Activated T-cell treated with anti-CD3 and anti-CD28 coated beads, Interleukin-2, amount 50 U/mL, for 4 hours (primary cell): ENCODE measurements around the gene PAQR4. TPM values are rescaled to one million over a fixed set of nuclear protein-coding genes. Genes with fewer than 3 reads are reported as not detected.

ENCODE experiments used
- ATAC-seq, 2 donors: fragments of 200-7000 bp; cut with Tn5 transposase; one replicate each; pipeline ENCODE4 v1.10.0; 2021
- DNase-seq: peaks from one replicate; pipeline ENCODE4 v3.0.0-alpha.2; 2020
- H3K27me3 Mint-ChIP-seq: one replicate; pipeline ENCODE4 v1.8.0; 2021; ENCODE audit warnings: low read depth, mixed read lengths
- H3K36me3 Mint-ChIP-seq: one replicate; pipeline ENCODE4 v1.8.0; 2022; ENCODE audit warnings: mixed read lengths; ENCODE audit not compliant: insufficient read depth
- H3K4me1 Mint-ChIP-seq: one replicate; pipeline ENCODE4 v1.8.0; 2021; ENCODE audit warnings: low read depth, mixed read lengths
- H3K4me3 Mint-ChIP-seq: one replicate; pipeline ENCODE4 v1.8.0; 2021; ENCODE audit warnings: mild to moderate bottlenecking, moderate library complexity, mixed read lengths
- H3K9me3 Mint-ChIP-seq: one replicate; pipeline ENCODE4 v1.8.0; 2021; ENCODE audit warnings: mixed read lengths
- total RNA-seq, 3 donors: library from RNA; stranded (reverse); gene quantifications; one replicate each; pipeline ENCODE4 v1.2.1, GENCODE V29; 2021

The PAQR4 gene
- total RNA-seq, 3 donors from 2014 or later, result 17.4 to 24.9 (median 22.6) TPM

DNA sequence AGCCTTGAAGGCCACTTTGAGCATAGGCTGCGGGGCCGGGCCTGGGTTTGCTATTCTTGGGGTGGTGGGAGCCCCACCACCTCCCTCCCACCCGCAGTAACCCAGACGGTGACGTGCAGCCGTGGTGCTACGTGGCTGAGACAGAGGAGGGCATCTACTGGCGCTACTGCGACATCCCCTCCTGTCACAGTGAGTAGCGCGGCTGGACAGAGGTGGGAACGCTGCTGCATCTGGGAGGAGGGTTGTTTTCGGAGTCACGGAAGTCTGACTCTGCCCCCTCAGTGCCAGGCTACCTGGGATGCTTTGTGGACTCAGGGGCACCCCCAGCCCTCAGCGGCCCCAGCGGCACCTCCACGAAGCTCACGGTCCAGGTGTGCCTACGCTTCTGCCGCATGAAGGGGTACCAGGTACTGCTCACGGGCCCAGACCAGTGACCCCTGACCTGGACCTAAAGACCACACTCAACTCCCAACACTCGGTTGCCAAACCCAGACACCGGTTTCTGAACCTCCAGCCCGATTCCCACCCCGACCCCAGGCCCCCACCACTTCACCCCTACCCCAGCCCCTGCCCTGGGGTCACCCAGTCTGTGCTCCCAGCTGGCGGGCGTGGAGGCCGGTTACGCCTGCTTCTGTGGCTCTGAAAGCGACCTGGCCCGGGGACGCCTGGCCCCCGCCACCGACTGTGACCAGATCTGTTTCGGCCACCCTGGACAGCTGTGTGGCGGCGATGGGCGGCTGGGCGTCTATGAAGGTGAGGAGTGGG, 2.9 kb upstream of the PAQR4 start:
- Mint-ChIP-seq H3K4me1 (peaks cover 25% of the 10 kb centered on the region), H3K4me3 (no peak overlapping the region), H3K27me3 (peaks cover 35% of the 10 kb centered on the region), H3K9me3 (no peaks in the 10 kb centered on the region), H3K36me3 (no peaks in the 10 kb centered on the region)
- DNase-seq (no peak), ATAC-seq (no peak)

DNA sequence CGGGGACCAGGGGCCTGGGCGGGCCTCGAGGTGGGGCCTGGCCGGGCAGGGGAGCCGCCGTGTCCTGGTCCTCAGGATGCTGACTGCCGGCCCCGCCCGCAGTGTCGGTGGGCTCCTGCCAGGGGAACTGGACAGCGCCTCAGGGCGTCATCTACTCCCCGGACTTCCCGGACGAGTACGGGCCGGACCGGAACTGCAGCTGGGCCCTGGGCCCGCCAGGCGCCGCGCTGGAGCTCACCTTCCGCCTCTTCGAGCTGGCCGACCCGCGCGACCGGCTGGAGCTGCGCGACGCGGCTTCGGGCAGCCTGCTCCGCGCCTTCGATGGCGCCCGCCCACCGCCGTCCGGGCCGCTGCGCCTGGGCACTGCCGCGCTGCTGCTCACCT, 2.3 kb upstream of the PAQR4 start:
- DNase-seq (no peak), ATAC-seq (no peak)
- no peaks in the 10 kb centered on the region for H3K9me3 Mint-ChIP-seq

GRCh38 chr16:2967211-2967631, 1.9 kb upstream of the PAQR4 start:
- DNase-seq, result no peak
- no peaks in the 10 kb centered on the region for H3K36me3 Mint-ChIP-seq
- no peak for ATAC-seq
- H3K4me3 Mint-ChIP-seq, result no peak overlapping the region
- no peaks in the 10 kb centered on the region for H3K9me3 Mint-ChIP-seq
- peaks cover 29% of the 10 kb centered on the region for H3K27me3 Mint-ChIP-seq
- H3K4me1 Mint-ChIP-seq, result peaks cover 23% of the 10 kb centered on the region

More for the DNA sequence above, 2.3 kb upstream of the PAQR4 start:
- Mint-ChIP-seq H3K36me3 (no peaks in the 10 kb centered on the region), H3K4me1 (peaks cover 22% of the 10 kb centered on the region), H3K27me3 (peaks cover 33% of the 10 kb centered on the region), H3K4me3 (no peak overlapping the region)

GRCh38 chr16:2967721-2968161, 1.4 kb upstream of the PAQR4 start:
- peaks cover 29% of the 10 kb centered on the region for H3K27me3 Mint-ChIP-seq
- peaks cover 23% of the 10 kb centered on the region for H3K4me1 Mint-ChIP-seq
- ATAC-seq, result no peak
- H3K4me3 Mint-ChIP-seq, result peak overlapping the region; percentile 35
- H3K9me3 Mint-ChIP-seq, result no peaks in the 10 kb centered on the region
- DNase-seq, result no peak
- no peaks in the 10 kb centered on the region for H3K36me3 Mint-ChIP-seq

DNA sequence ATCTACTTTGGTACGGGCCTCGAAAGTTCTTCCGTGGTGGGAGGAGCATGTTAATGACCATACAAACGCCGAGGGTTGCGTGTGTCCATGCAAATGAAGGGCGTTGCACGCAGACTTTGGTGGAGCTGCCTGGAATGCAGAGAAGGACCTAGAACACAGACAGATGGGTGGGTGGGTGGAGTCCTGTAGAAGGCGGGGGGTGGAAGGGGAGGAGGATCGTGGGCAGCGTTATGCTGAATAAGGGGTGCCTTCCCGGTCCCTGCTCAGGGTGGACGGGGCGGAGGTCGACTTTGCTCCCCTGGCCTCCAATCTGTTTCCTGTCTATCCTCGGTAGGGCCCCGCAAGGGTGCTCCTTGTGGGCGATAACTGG, 795 bp upstream of the PAQR4 start:
- Mint-ChIP-seq H3K27me3 (peaks cover 29% of the 10 kb centered on the region), H3K9me3 (no peaks in the 10 kb centered on the region), H3K36me3 (no peaks in the 10 kb centered on the region), H3K4me1 (peaks cover 21% of the 10 kb centered on the region), H3K4me3 (peak overlapping the region; percentile 67)
- DNase-seq, result no peak
- ATAC-seq, result no peak

DNA sequence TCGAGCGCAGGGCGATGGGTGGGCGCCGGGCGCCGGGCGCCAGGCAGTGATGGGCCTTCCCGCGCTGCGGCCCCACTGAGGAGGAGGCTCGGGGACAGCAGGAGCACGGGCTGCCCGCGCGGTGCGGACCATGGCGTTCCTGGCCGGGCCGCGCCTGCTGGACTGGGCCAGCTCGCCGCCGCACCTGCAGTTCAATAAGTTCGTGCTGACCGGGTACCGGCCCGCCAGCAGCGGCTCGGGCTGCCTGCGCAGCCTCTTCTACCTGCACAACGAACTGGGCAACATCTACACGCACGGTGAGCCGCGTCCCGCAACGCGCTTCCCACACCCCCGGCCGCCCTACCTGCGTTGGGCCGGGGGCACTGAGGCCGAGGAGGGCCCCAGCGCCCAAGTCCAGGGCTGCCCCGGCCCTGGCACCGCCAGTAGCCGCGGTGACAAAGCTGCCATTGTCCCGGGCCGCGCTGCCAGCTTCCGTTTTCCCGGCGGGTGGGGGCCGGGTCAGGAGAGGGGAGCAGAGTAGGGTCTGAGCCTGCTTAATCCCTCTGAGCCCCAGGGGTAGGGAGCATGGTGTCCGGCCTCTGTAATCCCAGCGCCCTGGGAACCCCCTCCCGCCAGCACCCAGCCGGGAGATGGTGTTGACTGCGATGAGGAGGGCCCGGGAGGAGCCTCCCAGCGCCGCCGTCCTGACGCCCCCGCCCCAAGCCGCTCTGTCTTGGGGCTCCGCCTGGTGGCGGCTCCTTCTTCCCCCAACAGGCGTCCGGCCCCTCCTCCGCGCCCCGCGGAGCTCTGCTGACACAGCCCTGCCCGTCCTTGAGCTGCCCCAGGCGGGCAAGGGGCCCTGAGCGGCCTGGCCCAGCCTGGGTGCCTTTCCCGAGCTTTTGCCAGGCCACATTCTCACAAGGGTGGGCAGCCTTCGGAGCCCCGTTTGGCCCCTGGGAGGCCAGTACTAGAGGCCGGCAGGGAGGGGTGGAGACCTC, 685 bp downstream of the PAQR4 start:
- Mint-ChIP-seq H3K9me3 (no peaks in the 10 kb centered on the region), H3K27me3 (peaks cover 26% of the 10 kb centered on the region), H3K4me1 (peaks cover 16% of the 10 kb centered on the region), H3K4me3 (peak overlapping the region; percentile 73), H3K36me3 (no peaks in the 10 kb centered on the region)
- peak; percentile 60 for DNase-seq
- peak; percentile 68 to 69 for ATAC-seq

DNA sequence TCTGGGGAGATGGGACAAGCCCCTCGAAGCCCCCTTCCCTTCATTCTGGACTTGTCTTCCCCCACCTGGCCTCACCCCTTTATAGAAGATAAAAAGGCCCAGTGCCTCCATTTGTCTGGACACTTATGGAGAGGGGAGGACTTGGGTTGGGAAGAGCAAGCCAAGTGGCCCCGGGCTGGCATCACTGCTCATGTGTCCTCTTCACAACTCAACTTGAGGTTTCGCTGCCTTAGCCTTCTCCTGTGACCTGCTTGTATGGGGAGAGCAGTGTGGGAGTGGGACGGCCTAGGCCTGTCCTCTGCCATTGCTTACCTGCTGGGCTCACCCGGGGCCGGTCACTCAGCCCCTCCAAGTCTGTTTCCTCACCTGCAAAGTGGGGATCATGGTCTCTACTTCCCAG, 1.4 kb downstream of the PAQR4 start:
- Mint-ChIP-seq H3K36me3 (no peaks in the 10 kb centered on the region), H3K9me3 (no peaks in the 10 kb centered on the region), H3K27me3 (peaks cover 21% of the 10 kb centered on the region), H3K4me3 (peak overlapping the region; percentile 73), H3K4me1 (peaks cover 12% of the 10 kb centered on the region)
- DNase-seq, result no peak
- no peak for ATAC-seq

GRCh38 chr16:2971134-2971984, 2.2 kb downstream of the PAQR4 start:
- ATAC-seq, result no peak
- Mint-ChIP-seq H3K4me3 (peak overlapping the region; percentile 73), H3K27me3 (peaks cover 14% of the 10 kb centered on the region), H3K4me1 (peaks cover 11% of the 10 kb centered on the region), H3K9me3 (no peaks in the 10 kb centered on the region), H3K36me3 (no peaks in the 10 kb centered on the region)
- no peak for DNase-seq

GRCh38 chr16:2971985-2972784, 3.0 kb downstream of the PAQR4 start:
- Mint-ChIP-seq H3K9me3 (no peaks in the 10 kb centered on the region), H3K27me3 (peaks cover 14% of the 10 kb centered on the region), H3K4me3 (peak overlapping the region; percentile 15), H3K4me1 (peaks cover 11% of the 10 kb centered on the region), H3K36me3 (no peaks in the 10 kb centered on the region)
- no peak for ATAC-seq
- no peak for DNase-seq

DNA sequence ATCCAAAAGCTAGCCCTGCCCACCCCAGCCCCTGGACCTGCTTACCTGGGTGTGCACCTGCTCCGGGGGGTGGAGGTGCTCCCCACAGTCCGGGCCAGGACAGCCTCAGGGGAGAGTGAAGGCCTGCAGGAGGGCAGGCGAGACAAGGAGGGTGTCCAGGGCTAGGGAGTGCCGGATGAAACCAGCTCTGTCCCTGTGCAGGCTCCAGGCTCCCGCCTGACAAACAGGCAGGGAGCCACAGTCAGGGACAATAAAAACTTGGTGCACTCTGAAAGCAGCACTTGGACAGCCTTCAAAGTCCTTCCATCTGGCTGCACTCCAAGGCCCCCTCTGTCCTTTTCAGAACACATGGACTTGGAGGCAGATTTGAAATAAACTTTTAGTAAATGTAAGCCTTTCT, 3.9 kb downstream of the PAQR4 start:
- Mint-ChIP-seq H3K4me1 (peaks cover 8% of the 10 kb centered on the region), H3K4me3 (no peak overlapping the region), H3K27me3 (peaks cover 11% of the 10 kb centered on the region), H3K9me3 (no peaks in the 10 kb centered on the region), H3K36me3 (no peaks in the 10 kb centered on the region)
- DNase-seq (no peak), ATAC-seq (no peak)

DNA sequence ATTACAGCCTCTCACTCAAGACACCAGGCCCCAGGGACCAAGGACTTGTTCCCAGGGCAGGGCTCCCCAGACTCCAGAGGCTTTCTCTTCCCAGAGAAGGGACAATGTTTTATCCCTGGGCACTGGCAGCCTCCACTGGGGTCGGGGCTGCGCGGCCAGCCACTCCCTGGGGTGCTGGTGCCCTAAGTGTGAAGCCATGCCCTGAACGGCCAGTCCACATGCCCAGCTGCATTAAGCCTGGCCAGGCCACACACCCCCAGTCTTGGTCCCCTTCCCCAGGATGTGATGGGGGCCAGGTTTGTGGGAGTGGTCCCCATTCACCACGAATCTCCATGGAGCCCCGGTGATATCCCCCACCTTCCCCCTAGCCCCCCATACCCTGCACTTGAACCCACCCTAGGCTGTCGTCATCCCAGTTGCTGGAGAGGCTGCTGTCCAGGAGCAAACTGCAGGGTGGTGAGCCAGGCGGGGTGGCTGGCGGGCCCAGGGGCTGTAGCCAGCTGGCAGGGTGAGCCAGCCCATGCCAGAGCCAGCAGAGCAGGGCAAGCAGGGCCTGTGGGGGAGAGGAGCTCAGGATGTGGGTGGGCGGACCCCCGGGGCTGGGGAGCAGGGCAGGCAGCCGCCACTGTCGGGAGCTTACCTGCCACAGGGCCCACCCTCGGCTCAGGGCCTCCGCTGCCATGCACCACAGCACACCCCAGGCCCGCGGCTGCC, 4.6 kb downstream of the PAQR4 start:
- Mint-ChIP-seq H3K27me3 (peaks cover 4% of the 10 kb centered on the region), H3K4me3 (no peak overlapping the region)

DNA sequence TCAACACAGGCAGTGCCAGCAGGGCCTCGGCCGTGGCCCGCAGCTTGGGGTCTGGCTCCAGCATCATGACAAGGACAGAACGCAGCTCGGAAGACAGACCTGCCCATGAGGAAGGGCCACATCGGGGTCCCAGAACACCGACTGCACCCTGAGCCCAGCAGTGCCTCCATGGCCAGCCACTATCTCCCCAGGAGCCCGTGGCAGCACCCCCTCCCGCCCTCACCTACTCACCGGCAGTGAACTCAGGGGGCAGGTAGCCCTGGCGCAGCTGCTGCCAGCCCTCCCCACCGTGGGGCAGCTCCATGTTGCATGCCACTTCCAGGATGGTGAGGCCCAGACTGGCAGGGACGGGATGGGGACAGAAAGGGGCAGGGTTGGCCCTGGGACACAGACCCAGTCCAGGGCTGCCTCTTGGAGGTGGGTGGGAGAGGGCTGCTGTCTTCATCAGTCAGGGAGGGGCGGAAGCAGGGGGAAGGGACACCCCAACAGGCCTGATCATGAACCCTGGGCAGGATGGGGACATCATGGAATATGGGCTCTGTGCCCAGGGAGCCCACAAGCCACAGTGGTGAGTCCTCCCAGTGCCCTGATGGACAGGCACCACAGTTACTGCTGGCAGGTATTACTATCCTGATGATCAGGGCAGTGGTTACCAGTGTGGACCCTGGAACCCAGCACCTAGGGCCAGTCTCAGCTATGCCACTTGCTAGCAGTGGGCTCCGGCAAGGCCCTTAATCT, 5.3 kb downstream of the PAQR4 start:
- H3K36me3 Mint-ChIP-seq, result no peaks in the 10 kb centered on the region
- no peaks in the 10 kb centered on the region for H3K9me3 Mint-ChIP-seq
- peaks cover 3% of the 10 kb centered on the region for H3K27me3 Mint-ChIP-seq
- no peak overlapping the region for H3K4me3 Mint-ChIP-seq
- ATAC-seq, result no peak
- DNase-seq, result no peak
- peaks cover 2% of the 10 kb centered on the region for H3K4me1 Mint-ChIP-seq

More for the DNA sequence above, 4.6 kb downstream of the PAQR4 start:
- peaks cover 2% of the 10 kb centered on the region for H3K4me1 Mint-ChIP-seq
- DNase-seq (no peak), ATAC-seq (no peak)
- no peaks in the 10 kb centered on the region for H3K36me3 Mint-ChIP-seq
- no peaks in the 10 kb centered on the region for H3K9me3 Mint-ChIP-seq
